Duodenal mucosa (tissue), 2 donors: ENCODE data around the gene COLEC12.

Experiments
- H3K27ac ChIP-seq: one replicate; pipeline ENCODE4 v1.7.0; 2013; ENCODE audit warnings: low read depth, low read length
- H3K27me3 ChIP-seq, 2 donors: one replicate each; pipeline ENCODE4 v1.7.0; 2013; ENCODE audit warnings: low read length in 2 of 2, control low read depth in 1 of 2; ENCODE audit not compliant: insufficient read depth in 2 of 2, control insufficient read depth in 1 of 2
- H3K36me3 ChIP-seq, 2 donors: one replicate each; pipeline ENCODE4 v1.7.0; 2013; ENCODE audit warnings: low read length in 2 of 2, control low read depth in 1 of 2; ENCODE audit not compliant: insufficient read depth in 2 of 2, control insufficient read depth in 1 of 2
- H3K4me1 ChIP-seq, 2 donors: one replicate each; pipeline ENCODE4 v1.7.0; 2013; ENCODE audit warnings: low read length in 2 of 2, control low read depth in 1 of 2; ENCODE audit not compliant: insufficient read depth in 2 of 2, control insufficient read depth in 1 of 2
- H3K4me3 ChIP-seq, 2 donors: one replicate each; pipeline ENCODE4 v1.7.0; 2013; ENCODE audit warnings: low read length in 2 of 2, low read depth in 1 of 2
- H3K9ac ChIP-seq, 2 donors: one replicate each; pipeline ENCODE4 v1.7.0; 2013; ENCODE audit warnings: low read length in 2 of 2, low read depth in 1 of 2
- H3K9me3 ChIP-seq, 2 donors: one replicate each; pipeline ENCODE4 v1.7.0; 2013; ENCODE audit warnings: low read length in 2 of 2, control low read depth in 1 of 2; ENCODE audit not compliant: control insufficient read depth in 1 of 2

Gene COLEC12

DNA sequence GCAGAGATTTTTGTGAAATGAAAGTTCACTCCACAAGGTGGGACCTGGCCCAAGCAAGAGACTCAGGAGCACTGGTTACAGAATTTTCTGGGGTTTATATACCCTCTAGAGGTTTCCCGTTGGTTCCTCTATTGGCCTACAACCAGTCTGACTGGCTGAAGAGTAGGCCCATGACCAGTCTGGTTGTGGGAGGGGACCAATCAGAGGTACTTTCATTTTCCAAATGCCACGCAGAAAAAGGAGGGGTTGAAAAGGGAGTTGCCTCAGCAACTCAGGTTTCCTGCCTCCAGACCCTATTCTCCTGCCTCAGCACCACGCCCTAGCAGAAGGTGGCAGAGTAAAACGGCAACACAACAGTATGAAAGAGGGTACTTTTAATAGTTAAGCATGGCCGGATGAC, 98.4 kb downstream of the COLEC12 start:
- peaks cover 3 to 5% of the 10 kb centered on the region in 2 donors for H3K9me3 ChIP-seq
- no peaks in the 10 kb centered on the region for H3K4me1 ChIP-seq
- H3K36me3 ChIP-seq = no peaks in the 10 kb centered on the region
- H3K27me3 ChIP-seq = no peaks in the 10 kb centered on the region
- no peak overlapping the region for H3K9ac ChIP-seq
- H3K4me3 ChIP-seq = no peak overlapping the region
- H3K27ac ChIP-seq = no peak overlapping the region

GRCh38 chr18:400456-400855, 100.0 kb downstream of the COLEC12 start:
- H3K4me3 ChIP-seq = no peak overlapping the region
- no peak overlapping the region for H3K27ac ChIP-seq
- H3K9ac ChIP-seq = no peak overlapping the region
- H3K27me3 ChIP-seq = no peaks in the 10 kb centered on the region
- no peaks in the 10 kb centered on the region for H3K36me3 ChIP-seq
- H3K4me1 ChIP-seq = no peaks in the 10 kb centered on the region
- H3K9me3 ChIP-seq = peaks cover 0 to 5% of the 10 kb centered on the region in 2 donors

GRCh38 chr18:399631-400135, 100.8 kb downstream of the COLEC12 start:
- Histone ChIP-seq H3K27me3 (no peaks in the 10 kb centered on the region), H3K4me1 (no peaks in the 10 kb centered on the region), H3K27ac (no peak overlapping the region), H3K4me3 (no peak overlapping the region), H3K9ac (no peak overlapping the region), H3K9me3 (no peaks in the 10 kb centered on the region), H3K36me3 (no peaks in the 10 kb centered on the region)

- Histone ChIP-seq H3K4me1 (no peaks in the 10 kb centered on the region), H3K9me3 (no peaks in the 10 kb centered on the region), H3K27me3 (no peaks in the 10 kb centered on the region), H3K9ac (no peak overlapping the region), H3K4me3 (no peak overlapping the region), H3K27ac (no peak overlapping the region), H3K36me3 (no peaks in the 10 kb centered on the region)
These were observed 101.4 kb downstream of the COLEC12 start for GRCh38 chr18:398935-399630.

DNA sequence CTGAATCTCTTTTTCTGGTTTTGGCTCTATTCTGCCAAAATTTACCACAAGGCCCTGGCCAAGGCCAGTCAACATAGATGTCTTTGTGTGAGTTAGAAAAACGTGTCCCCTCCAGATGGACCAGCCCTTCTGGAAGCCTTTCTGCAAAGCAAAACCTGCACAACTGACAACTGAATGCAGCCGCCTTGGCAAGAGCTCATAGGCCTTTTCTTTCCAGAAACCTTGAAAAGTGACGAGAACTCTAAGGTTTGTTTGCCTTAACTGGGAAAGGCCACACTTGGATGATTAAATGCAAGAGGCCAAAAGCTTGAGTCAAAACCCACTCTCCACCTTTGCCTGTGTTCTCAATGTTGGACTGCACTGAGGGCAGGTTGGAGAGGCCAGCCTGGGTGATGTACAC, 103.9 kb downstream of the COLEC12 start:
- H3K4me3 ChIP-seq = no peak overlapping the region
- no peaks in the 10 kb centered on the region for H3K27me3 ChIP-seq
- H3K9me3 ChIP-seq = no peaks in the 10 kb centered on the region
- no peak overlapping the region for H3K9ac ChIP-seq
- H3K36me3 ChIP-seq = no peaks in the 10 kb centered on the region
- H3K4me1 ChIP-seq = no peaks in the 10 kb centered on the region
- no peak overlapping the region for H3K27ac ChIP-seq

DNA sequence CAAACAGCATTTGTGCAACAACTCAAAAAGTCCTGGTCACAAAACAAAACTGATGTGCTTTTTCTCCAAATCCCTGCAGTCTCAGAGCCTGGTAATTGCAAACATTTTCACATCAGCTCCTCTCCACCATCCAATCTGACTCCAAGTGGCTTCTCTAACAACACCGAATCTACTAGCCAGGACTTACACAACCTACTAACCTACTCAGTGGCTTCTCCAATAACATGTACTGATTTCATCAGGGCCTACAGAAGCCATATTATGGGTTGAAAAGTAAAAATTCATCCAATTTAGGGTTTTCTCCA, 104.3 kb downstream of the COLEC12 start:
- no peaks in the 10 kb centered on the region for H3K36me3 ChIP-seq
- no peak overlapping the region for H3K4me3 ChIP-seq
- H3K27ac ChIP-seq = no peak overlapping the region
- no peaks in the 10 kb centered on the region for H3K27me3 ChIP-seq
- H3K4me1 ChIP-seq = no peaks in the 10 kb centered on the region
- H3K9me3 ChIP-seq = no peaks in the 10 kb centered on the region
- no peak overlapping the region for H3K9ac ChIP-seq

DNA sequence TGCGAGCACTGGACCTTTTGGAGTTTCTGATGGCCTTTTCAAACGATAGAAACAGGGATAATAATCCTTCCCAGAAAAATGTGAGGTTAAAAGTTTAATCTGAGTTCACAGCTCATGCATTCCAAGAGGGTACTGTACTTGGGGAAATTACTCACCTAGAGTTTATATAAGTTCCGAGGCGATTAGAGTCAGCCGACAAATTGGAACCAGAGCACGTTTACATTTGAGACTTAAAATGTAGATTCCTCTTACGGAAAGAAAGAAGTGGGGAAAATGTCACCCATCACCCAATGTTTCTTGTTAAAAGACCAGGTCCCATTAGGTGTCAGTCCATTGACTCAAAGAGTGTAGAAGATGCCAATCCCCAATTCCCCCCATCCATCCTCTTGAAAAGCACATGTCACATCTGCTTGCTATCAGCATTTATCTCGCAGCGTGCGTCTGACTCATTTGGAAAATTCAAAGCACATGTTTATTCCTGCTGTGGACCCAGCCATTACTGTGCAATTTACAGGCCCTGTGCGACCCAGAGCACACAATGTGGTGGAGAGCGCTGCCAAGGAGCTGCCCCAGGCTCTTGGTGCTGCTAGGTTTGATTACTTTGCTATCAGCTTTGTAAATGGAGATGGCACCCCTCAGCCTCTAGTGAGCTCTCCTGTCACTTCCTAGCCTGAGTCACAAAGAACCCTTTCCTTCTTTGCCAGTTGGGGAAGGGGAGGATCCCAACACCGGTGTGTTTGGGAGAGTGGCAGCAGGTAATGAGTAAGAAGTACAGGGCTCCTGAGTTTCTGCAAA, 104.8 kb downstream of the COLEC12 start:
- Histone ChIP-seq H3K4me3 (no peak overlapping the region), H3K4me1 (no peaks in the 10 kb centered on the region), H3K27ac (no peak overlapping the region)

GRCh38 chr18:394987-395362, 105.5 kb downstream of the COLEC12 start:
- H3K36me3 ChIP-seq = no peaks in the 10 kb centered on the region
- no peaks in the 10 kb centered on the region for H3K9me3 ChIP-seq
- no peak overlapping the region for H3K4me3 ChIP-seq
- no peak overlapping the region for H3K27ac ChIP-seq
- H3K4me1 ChIP-seq = no peaks in the 10 kb centered on the region
- H3K9ac ChIP-seq = no peak overlapping the region
- no peaks in the 10 kb centered on the region for H3K27me3 ChIP-seq

More for the DNA sequence above, 104.8 kb downstream of the COLEC12 start:
- H3K9ac ChIP-seq = no peak overlapping the region
- H3K27me3 ChIP-seq = no peaks in the 10 kb centered on the region
- H3K9me3 ChIP-seq = no peaks in the 10 kb centered on the region
- H3K36me3 ChIP-seq = no peaks in the 10 kb centered on the region

DNA sequence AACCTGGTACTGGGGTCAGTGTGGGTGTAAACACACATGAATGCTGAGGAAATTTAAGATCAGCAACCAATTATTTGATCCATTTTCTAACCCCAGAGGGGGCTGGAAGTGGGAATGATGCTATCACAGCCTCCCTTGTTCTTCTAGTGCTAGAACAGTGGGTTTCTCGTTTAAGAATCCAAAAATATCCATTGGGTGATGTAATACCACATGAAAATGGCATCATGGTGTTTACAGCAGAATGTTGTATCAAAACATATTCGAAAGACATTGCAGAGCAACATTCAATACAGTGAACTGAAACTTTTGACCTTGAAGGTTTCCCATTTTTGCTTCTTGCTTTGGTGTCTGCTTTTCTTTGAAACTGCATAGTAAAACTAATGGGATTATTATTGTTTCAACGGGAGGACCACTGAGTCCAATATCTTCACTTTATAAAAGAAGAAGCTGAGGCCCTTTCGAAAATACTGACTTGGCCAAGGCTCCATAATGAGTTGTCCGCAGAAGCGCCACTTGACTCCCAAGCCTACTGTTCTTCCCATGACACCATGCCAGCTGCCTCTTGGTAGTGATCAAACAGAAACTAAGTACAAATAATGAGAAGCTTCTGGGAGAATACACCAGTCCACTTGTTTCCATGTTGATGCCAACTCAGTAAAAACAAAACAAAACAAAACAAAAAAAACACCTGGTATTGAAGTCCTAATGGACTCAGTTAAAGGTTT, 106.1 kb downstream of the COLEC12 start:
- Histone ChIP-seq H3K4me3 (no peak overlapping the region), H3K9ac (no peak overlapping the region), H3K27ac (no peak overlapping the region), H3K36me3 (no peaks in the 10 kb centered on the region), H3K27me3 (no peaks in the 10 kb centered on the region), H3K9me3 (no peaks in the 10 kb centered on the region), H3K4me1 (no peaks in the 10 kb centered on the region)

DNA sequence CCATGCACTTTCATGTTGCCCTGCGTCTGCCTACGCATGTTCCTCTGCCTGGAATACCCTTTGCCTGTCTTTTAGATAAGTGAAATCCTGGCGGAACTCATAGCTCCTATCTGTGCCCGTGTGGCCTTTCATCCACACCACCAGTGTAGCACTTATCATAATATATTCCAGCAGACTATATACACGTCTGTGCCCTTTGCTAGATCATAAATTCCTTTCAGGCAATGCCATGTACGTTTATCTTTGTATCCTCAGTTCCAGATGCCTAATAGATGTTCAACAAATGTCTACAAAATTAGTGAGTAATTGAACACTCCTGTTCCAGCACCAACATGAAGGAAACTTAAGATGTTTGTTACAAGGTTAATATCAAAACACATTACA, 106.9 kb downstream of the COLEC12 start:
- no peaks in the 10 kb centered on the region for H3K36me3 ChIP-seq
- no peaks in the 10 kb centered on the region for H3K4me1 ChIP-seq
- H3K9me3 ChIP-seq = no peaks in the 10 kb centered on the region
- no peak overlapping the region for H3K9ac ChIP-seq
- H3K27me3 ChIP-seq = no peaks in the 10 kb centered on the region
- no peak overlapping the region for H3K27ac ChIP-seq
- no peak overlapping the region for H3K4me3 ChIP-seq
